MM.1S (cell line): ENCODE measurements around the gene FOXG1.

ENCODE experiments used
- CTCF ChIP-seq: fragments of 300-600 bp; sonication (generic); IDR thresholded peaks from 2 replicates; pipeline ENCODE4 v1.5.1; 2016; ENCODE audit warnings: antibody characterized with exemption, low read length, mixed read lengths
- EZH2phosphoT487 ChIP-seq: fragments of 300-600 bp; sonication (generic); IDR thresholded peaks from 2 replicates; pipeline ENCODE4 v1.6.1; 2018; ENCODE audit warnings: antibody characterized with exemption, low read length

- no peak for TF ChIP-seq CTCF
- no peak for TF ChIP-seq EZH2phosphoT487
Observed at GRCh38 chr14:28756269-28756883, 10.2 kb upstream of the FOXG1 start.
